Head of caudate nucleus (tissue), 42 donors: ENCODE data around the gene C3orf49.

Source experiments
- DNase-seq, 42 donors: peaks; one replicate each; pipeline versions ENCODE4 v3.0.0 to v3.0.0-alpha.2; 2020 to 2021; ENCODE audit warnings: mixed read lengths in 7 of 42
- intact Hi-C: fragments of 100-400 bp; cut with DNase I; formaldehyde crosslinking; loops from one replicate; pipeline ENCODE4 v1.15.0; 2022

Gene C3orf49

DNA sequence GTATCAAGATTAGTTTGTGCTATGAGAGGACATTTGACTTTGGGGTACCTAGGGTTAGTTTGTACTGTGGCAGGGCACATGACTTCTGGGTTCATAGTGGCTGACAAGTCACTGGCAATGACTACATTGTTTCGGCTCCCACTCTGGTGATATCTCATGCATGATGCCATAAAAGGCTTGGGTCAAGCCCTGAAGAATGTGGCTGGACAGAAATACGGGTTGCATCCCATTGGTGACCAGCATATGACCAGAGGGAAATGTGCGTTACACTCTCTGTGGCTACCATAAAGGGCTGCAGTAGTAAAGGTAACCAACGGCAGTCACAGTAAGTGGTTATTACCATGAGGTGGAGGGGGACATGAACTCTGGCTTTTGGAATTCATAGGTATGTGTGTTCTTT is 26.1 kb downstream of the C3orf49 start:
- intact Hi-C loops = no loop called here
- DNase-seq = no peak

DNA sequence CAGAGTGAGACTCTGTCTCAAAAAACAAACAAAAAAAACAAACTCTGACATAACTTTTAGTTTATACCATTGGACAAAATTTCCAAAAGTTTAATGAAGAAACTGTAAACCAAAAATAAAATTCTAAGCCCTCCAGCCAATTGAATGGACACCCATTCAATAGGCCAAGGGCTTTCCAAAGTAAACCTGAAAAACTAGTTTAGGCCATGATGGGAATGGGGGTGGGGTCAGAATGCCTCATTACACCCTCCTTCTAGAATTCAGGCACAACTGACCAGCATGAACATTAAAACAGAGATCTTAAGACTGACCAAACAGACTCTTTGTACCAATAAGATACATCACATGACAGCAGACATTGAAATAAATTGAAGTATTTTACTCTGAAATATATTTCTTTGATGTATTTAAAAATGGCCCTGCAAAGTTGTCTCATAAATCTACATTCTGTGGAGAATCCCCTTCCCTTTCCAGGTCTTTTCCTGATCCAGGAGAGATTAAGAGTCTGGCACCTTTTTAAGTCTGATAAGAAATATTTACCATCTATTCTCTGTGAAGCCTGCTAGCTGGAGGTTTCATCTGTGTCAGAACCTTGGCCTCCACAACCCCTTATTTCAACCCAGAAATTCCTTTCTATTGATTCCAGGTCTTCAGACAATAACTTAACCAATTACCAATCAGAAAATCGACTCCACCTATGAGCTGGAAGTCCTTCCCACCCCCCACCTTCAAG is 28.8 kb downstream of the C3orf49 start:
- intact Hi-C loops = no loop called here
- no peak for DNase-seq

DNA sequence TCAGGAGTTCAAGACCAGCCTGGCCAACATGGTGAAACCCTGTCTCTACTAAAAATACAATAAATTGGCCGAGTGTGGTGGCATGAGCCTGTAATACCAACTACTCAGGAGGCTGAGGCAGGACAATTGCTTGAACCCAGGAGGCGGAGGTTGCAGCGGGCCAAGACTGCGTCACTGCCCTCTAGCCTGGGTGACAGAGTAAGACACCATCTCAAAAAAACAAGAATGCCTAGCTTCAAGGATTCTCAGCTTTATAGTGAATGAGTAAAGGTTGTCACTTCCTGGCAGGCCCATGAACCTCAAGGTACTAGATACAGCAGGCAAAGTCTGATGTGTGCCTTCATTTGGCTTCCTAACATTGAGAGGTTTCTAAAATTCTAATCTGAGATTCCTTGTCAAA is 30.1 kb downstream of the C3orf49 start:
- no peak for DNase-seq
- intact Hi-C loops = no loop called here

DNA sequence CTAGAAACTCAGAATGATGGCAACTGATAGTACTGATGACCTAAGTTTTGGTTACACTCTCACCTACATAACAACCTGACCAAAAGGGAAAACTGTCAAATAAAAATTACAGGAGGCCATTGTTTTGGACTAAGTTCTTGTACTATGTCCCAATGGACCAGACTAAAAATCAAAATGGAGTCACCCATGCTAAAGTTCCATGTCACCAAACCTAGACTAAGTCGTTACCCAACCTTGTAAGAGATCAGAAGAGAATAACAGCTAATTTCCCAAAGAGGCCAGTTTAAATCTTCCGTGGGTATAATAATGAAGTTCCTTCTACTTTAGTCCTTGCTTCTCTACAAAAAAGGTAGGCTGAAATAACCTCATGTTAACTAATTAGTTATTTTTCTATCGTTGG is 32.2 kb downstream of the C3orf49 start:
- no peak for DNase-seq
- intact Hi-C loops = no loop called here

DNA sequence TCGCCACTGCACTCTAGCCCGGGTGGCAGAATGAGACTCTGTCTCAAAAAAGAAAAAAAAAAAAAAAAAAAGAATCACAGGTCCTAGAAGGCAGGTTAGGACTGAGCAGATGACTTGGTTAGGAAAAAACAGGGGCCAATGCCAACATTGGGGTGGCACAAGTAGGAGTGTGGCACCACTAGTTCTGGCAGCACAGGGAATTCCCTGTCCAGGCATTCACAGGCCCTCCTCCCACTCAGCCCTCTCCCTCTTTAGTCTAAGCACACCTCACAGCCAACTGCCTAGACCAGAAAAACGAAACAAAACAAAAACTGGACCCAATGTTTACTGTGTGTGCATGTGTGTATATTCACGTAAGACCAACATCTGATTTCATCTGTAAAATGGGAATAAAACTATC is 34.0 kb downstream of the C3orf49 start:
- no peak for DNase-seq
- intact Hi-C loops = no loop called here

DNA sequence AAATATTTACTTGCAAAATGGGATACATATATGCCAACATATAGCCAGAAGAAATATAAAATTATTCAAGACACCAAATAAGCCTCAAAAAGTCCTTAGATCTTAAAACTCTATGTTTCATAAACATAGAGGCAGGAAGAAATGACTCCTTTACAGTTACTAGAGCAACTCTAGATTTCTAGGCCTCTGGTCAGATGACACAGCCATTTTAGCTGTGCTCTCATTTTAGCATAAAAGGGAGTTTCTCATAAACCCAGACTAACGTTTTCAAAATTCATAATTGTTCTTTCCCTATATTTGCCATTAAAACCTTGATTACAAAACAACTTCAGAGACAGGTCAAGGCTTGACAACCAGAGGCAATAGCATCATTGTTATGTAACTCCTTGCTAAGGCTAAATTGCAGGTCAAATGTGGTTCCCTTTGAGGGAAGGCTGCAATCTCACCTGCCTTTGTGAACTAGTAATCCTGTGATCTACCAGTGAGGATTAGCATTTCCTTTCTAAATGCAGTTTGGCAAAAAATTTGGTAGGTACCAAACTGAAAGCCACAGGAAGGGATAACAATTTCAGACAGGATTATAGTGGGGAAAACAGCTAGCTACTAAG is 36.3 kb downstream of the C3orf49 start:
- no peak for DNase-seq
- intact Hi-C loops = no loop called here

DNA sequence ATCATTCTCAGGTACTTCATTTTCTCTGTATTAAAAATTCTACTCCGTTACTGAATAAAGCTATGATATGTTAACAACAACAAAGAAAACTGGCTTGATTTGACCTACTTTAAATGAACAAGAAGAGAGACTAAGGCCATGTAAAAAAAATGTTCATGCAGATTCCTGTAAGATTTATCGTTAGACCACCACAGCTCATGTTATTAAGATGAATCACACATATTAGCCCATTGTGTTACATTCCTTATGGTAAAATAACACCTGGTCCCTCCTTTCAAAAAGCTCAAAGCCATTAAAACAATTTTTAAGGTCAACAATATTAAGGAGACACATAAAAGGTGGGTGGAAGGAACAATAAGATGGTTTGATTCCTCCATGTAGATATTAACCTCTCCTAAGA is 38.2 kb downstream of the C3orf49 start:
- DNase-seq = no peak
- intact Hi-C loops = no loop called here

DNA sequence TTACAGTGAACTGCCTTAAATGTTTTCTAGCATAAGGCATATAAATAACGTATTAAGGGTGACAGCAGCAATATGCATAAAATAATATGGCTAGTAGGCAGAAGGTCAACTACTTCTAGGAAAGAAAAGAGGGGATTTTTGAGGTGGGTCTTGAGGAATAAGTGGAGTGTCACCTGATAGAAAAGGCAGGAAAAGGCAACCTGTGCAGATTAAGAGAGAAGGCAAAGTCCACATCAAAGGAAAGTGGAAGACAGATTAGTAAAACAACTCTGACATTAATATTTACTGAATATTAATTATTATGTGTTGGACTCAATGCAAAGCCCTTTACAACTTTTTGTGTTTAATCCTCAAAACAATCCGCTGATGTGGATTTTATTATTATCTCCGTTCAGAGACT is 41.7 kb downstream of the C3orf49 start:
- DNase-seq = no peak
- intact Hi-C loops = no loop called here

DNA sequence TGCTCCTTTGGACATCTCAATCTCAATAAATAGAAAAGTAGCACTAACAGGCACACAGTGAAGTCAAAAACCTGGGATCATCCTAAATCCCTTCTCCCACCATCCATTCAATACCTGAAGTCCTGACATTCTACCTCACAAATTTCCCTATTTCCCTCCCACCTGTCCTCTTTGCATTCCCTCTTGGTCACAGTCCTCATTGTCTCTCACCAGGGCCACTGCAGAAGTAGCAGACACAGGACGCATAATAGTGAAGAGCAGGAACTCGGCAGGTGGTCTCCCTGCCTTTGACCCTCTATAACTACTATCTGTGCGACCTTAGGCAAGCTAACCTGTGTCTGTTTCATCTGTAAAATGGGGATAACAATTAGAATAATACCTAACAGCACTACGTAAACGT is 42.2 kb downstream of the C3orf49 start:
- intact Hi-C loops = no loop called here
- DNase-seq = no peak

DNA sequence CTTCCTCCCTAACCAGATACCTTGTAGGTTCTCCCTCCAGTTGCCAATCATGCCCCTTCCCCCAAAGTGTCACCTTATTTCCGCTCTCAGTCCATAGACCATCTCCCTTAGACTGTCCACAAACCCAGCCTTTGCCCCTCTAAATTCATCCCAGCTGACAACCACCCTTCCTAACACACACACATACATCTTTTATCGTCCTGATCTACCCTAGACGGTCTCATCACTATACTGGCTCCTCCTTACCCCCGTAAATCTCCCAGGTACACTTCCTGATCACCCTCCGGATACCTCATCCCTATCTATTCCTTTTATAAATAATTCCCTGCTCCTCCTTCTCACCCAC is 43.7 kb downstream of the C3orf49 start:
- intact Hi-C loops = loop anchor here (2.0 kb wide), 1 partner anchor 50 kb away; the partner anchor contains the start of gene SCAANT1
- DNase-seq = no peak

DNA sequence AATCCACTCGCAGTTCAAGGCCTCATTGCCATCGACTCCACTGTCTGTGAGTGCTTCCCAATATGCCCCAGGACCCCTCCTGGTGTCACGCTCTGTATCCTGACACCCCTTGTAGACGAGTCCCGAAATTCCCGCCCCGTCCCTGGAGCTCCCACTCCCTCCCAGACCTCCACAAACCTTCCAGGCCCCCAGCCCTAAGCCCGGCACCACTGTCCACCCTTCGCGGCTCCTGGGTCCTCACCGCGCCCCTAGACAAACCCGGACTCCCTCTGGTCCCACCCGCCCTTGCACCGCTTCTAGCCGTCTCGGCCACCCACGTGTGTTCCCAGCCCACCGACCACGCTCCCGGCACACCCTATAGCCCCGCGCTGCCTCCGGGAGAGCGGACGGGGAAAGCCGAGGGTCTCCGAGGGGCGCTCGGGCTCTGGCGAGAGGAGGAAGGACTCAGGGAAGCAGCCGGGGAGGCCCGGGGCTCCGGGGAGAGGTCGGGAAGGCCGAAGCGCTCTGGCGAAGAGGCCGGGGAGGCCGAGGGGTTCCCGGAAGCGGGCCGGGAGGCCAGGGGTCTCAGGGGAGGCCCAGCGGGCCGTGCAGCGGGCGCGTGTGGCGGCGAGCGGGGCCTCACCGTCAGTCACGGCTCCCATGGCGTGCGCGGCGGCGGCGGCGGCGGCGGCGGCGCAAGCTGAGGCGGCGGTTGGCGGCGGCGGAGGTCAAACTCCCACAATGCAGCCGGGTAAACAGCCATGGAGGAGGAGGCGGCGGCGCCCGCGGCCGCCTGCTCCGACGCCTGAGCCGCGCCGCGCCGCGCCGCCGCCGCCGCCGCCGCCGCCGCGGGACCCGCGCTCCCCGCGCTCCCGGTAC is 44.3 kb downstream of the C3orf49 start, which contains the start of the genes ATXN7 and THOC7:
Gene ATXN7 (plus strand): TSS at position 718 of the 858 bp plus-strand sequence. CDS start 48,732 bp downstream, outside the sequence.
Gene THOC7 (minus strand): TSS at position 656 of the 858 bp plus-strand sequence. CDS start 15 bp downstream, at position 641.
- peak; percentile 11 to 85 (median 68) for DNase-seq
- intact Hi-C loops = loop anchor here (2.0 kb wide), 1 partner anchor 49 kb away; the partner anchor contains the start of gene SCAANT1

DNA sequence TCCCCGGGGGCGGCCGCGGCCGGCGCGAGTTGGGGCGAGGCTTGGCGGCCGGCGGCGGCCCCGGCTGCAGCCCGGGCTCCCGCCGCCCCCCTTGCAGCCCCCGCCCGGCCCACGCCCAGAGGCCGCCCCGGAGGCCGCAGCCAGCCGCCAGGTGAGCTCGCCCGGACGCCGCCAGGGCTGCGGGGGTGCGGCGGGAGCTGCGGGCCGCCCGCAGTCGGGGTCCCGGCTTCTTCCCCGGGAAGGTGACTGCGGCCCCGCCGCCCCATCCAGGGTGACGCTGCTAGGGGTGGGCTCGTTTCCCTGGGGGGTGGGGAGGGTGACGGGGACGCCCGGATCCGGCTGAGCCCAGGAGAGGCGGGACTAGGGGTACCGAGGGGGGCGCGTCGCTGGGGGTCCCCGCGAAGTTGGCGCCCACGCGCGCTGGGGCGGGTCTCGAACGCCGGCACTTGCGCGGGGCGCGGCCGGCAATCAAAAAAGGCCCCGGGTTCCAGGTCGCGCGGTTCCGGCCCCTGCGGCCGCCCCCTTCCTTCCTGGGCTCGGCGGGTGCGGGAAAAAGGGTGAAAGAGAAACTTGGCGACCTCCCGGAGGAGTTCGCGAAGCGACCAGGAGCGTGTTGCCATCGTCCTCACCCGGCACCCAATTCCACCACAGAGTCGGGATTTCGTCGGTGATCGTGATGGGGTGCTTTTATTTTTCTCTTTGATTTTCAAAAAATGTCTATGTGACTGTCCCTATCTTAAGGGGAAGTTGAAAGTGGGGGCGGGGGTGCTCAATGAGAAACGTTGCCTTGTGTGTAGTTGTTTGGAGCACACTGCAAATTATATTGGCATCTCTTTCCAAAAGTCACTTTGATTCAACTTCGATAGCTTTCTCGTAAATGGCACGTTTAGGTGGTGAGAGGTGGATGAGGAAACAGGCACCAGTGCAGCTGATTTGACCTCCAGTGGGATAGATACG is 45.2 kb downstream of the C3orf49 start:
- intact Hi-C loops = no loop called here
- peak in 38 of 42 donors; percentile 8 to 67 (median 38) for DNase-seq

DNA sequence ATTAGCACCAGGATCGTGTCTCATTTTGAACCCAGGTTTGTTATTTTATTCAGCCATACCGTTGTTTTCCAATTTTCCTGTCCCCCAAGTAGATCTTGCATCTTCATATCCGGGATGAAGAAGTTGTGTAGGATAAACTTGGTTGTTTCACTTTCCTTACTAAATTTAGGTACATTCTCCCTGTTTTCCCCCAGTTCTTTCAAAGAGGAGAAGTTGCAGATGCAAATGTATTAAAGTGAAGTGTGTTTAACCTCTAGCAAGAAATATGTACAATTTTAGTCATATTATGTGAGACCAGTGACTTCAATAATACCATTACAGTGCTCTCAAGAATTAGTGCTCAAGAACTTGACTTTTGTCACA is 45.8 kb downstream of the C3orf49 start:
- intact Hi-C loops = no loop called here
- DNase-seq = no peak

DNA sequence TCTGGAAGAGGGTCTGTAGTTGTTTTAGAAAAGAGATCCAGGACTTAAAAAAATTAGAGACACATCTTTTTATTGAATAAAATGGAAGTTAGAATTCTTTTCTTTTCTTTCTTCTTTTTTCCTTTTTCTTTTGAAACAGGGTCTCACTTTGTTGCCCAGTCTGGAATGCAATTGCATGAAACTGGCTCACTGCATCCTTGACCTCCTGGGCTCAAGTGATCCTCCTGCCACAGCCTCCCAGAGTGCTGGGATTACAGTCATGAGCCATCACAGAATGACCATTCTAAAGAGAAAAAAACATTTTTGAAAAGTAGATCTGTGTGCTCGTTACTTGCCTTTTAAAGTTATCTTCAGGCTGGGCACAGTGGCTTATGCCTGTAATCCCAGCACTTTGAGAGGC is 48.1 kb downstream of the C3orf49 start:
- DNase-seq = no peak
- intact Hi-C loops = no loop called here

DNA sequence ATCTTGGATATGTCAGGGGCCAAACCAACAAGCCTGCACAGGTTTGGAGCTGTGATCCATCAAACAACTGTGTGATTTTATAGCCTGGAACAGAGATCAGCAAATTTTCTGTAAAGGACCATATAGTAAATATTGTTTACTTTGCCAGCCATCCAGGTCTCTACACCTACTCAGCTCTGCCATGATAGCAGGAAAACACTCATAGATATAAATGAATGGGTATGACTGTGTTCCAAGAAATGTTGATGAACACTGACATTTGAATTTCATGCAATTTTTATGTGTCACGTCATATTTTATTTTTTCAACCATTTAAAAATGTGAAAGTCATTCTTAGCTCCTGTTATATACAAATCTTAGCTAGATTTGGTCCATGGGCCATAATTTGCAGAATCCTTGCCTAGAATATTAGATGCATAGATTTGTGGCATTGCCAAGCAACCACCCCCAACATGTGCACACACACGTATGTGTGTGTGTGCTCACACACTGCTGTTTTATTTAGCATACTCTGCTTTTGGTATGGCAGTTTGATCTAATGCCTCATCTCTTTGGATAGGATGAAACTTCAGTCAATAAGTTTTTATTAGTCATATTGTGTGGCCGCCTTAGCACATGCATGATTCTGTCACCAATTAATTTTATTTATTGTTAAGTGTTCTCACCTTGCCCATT is 51.0 kb downstream of the C3orf49 start:
- intact Hi-C loops = no loop called here
- no peak for DNase-seq

DNA sequence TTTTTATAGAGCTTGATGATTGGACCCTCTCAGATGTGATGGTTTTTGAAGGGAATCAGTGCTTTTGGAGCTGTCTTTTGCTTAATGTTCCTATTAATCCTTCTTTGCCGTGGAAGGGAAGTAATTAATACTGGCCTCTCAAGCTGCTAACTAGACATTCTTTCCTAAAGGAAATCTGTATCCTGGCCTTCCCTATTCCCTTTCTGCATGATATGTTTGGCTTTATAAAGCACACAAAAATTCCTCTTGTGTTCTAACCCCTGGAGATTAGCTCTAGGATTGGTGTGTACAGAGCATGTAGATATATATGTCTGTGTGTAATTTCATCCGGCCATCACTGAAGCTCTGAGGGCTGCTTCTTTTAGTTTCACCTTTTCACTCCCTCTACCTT is 51.5 kb downstream of the C3orf49 start:
- no peak for DNase-seq
- intact Hi-C loops = no loop called here

DNA sequence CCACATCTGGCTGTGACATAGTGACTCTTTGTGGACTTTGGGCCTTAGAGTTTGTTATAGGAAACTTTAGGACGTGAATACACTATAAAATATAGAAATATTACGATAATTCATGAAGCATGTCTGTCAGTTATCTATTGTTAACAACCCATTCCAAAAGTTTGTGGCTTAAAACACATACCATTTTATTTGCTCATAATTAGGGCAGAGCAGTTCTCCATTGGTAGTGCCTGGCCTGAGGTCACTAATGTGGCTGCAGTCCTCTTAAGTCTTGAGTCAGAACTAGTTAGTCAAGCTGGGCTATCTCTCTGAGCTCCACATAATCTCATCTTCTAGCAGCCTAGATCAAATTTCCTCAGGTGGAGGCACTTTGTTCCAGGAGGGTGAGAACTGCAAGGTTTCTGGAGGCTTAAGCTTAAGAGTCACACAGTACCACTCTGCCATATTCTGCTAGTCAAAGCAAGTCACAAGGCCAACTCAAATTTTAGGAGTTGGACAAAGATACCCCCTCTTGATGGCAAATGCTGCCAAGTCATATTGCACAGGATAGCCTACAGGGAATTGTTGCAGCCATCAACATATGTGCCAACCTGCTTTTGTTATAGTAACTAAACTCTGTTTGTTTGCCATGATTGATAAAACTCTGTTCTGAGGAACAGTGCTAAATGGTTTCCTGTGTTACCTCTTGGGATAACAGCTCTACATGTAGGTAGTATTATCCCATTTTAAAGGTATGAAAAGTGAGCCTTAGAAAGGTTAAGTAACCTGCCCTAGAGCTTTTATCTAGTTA is 53.2 kb downstream of the C3orf49 start:
- no peak for DNase-seq
- intact Hi-C loops = no loop called here

DNA sequence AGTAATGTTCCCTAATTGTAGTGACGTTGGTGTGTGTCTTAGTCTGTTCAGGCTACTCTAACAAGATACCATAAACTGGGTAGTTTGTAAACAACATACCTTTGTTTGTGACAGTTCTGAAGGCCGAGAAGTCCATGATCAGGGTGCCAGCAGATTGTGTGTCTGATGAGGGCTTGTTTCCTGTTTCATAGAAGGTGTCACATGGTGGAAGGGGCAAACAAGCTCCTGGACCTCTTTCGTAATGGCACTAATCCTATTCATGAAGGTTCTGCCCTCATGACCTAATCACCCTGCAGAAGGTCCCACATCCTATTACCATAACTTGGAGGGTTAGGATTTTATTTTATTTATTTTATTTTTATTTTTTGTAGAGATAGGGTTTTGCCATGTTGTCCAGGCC is 55.7 kb downstream of the C3orf49 start:
- intact Hi-C loops = no loop called here
- DNase-seq = no peak
